ENCODE results near the gene LONRF2. TPM values are rescaled to one million over a fixed set of nuclear protein-coding genes. Genes with fewer than 3 reads are reported as not detected.

Gene LONRF2
- total and polyA plus RNA-seq, 8 donors, result 2.0 to 7.1 (median 6.8) TPM

- intact Hi-C loops (cut with DNase I), result no loop called here
- no peak for FAIRE-seq
Observed at GRCh38 chr2:100234141-100234540, 88.2 kb downstream of the LONRF2 start.

GRCh38 chr2:100233061-100233460 lies 89.2 kb downstream of the LONRF2 start:
- Histone ChIP-seq H3K36me3 (no peaks in the 10 kb centered on the region), H3K27me3 (no peaks in the 10 kb centered on the region), H3K4me1 (no peaks in the 10 kb centered on the region), H3K4me3 (no peak overlapping the region), H3K27ac (no peak overlapping the region), H3K9me3 (no peaks in the 10 kb centered on the region)
- intact Hi-C loops (cut with DNase I), result no loop called here
- TF ChIP-seq, protein P1, sequence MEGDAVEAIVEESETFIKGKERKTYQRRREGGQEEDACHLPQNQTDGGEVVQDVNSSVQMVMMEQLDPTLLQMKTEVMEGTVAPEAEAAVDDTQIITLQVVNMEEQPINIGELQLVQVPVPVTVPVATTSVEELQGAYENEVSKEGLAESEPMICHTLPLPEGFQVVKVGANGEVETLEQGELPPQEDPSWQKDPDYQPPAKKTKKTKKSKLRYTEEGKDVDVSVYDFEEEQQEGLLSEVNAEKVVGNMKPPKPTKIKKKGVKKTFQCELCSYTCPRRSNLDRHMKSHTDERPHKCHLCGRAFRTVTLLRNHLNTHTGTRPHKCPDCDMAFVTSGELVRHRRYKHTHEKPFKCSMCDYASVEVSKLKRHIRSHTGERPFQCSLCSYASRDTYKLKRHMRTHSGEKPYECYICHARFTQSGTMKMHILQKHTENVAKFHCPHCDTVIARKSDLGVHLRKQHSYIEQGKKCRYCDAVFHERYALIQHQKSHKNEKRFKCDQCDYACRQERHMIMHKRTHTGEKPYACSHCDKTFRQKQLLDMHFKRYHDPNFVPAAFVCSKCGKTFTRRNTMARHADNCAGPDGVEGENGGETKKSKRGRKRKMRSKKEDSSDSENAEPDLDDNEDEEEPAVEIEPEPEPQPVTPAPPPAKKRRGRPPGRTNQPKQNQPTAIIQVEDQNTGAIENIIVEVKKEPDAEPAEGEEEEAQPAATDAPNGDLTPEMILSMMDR (IDR thresholded peaks at IDR 0.05), result no peak
- DNase-seq (no peak), ATAC-seq (no peak), FAIRE-seq (no peak)
- WGBS, 2 donors, result 48 to 63% methylated on average over 2 of the region's 2 CpGs

More at GRCh38 chr2:100234141-100234540, 88.2 kb downstream of the LONRF2 start:
- ATAC-seq (no peak), DNase-seq (no peak)
- no peak overlapping the region for H3K4me3 ChIP-seq
- no peaks in the 10 kb centered on the region for H3K9me3 ChIP-seq
- no peaks in the 10 kb centered on the region for H3K4me1 ChIP-seq
- H3K36me3 ChIP-seq, result no peaks in the 10 kb centered on the region
- 79 to 87% methylated on average over 4 of the region's 4 CpGs for WGBS, 2 donors
- no peaks in the 10 kb centered on the region for H3K27me3 ChIP-seq
- no peak overlapping the region for H3K27ac ChIP-seq
- TF ChIP-seq, protein P1 (IDR thresholded peaks at IDR 0.05), result no peak

GRCh38 chr2:100230754-100231153 lies 91.5 kb downstream of the LONRF2 start:
- no peak for FAIRE-seq
- DNase-seq, result no peak
- no peaks in the 10 kb centered on the region for H3K36me3 ChIP-seq
- no peaks in the 10 kb centered on the region for H3K27me3 ChIP-seq
- no peak for ATAC-seq
- no peaks in the 10 kb centered on the region for H3K4me1 ChIP-seq
- WGBS, 2 donors, result 64% methylated on average over 2 of the region's 2 CpGs
- no peak overlapping the region for H3K4me3 ChIP-seq
- intact Hi-C loops (cut with DNase I), result no loop called here
- no peak overlapping the region for H3K27ac ChIP-seq
- H3K9me3 ChIP-seq, result no peaks in the 10 kb centered on the region
- TF ChIP-seq, protein P1 (IDR thresholded peaks at IDR 0.05), result no peak

DNA sequence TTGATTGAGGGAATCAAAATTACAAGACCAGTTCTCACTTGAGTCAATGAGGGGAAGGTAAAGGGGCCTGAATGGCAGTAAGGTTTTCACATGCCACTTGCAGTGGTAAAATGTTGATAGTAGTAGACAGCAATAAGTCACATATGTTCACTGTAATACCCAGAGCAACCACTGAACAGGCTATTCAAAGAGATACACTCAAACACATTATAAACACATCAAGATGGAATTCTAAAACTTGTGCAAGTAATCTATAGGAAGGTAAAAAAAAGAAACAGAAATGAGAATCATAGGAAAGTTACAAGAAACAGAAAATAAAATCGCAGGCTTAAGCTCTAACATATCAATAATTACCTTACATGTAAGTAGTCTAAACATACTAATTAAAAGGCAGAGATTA lies 93.3 kb downstream of the LONRF2 start:
- intact Hi-C loops (cut with DNase I), result no loop called here
- FAIRE-seq, result no peak
- Histone ChIP-seq H3K36me3 (no peaks in the 10 kb centered on the region), H3K27me3 (no peaks in the 10 kb centered on the region), H3K27ac (no peak overlapping the region), H3K4me1 (no peaks in the 10 kb centered on the region), H3K9me3 (no peaks in the 10 kb centered on the region), H3K4me3 (no peak overlapping the region)
- 79 to 95% methylated on average over 1 of the region's 1 CpG for WGBS, 2 donors
- TF ChIP-seq, protein P1 (IDR thresholded peaks at IDR 0.05), result no peak
- no peak for ATAC-seq
- DNase-seq, result no peak

DNA sequence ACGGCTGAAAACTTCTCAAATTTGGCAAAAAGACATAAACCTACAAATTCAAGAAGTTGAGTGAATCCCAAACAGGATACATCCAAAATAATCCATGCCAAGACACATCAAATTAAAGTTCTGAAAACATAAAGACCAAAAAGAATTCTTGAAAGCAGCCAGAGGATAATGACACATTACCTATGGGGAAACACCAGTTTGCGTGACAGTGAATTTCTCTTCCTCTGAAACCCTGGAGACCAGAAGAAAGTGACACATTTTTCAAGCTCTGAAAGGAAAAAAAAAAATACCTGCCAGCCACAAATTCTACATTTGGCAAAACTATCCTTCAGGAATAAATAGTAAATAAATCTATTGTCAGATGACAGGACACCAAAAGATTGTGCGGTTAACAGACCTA lies 93.9 kb downstream of the LONRF2 start:
- ATAC-seq, result no peak
- no peak for DNase-seq
- TF ChIP-seq, protein P1 (IDR thresholded peaks at IDR 0.05), result no peak
- FAIRE-seq, result no peak
- Histone ChIP-seq H3K4me3 (no peak overlapping the region), H3K27me3 (no peaks in the 10 kb centered on the region), H3K4me1 (no peaks in the 10 kb centered on the region), H3K27ac (no peak overlapping the region), H3K36me3 (no peaks in the 10 kb centered on the region), H3K9me3 (no peaks in the 10 kb centered on the region)
- intact Hi-C loops (cut with DNase I), result no loop called here
- 90 to 92% methylated on average over 3 of the region's 3 CpGs for WGBS, 2 donors
